HEK293 (cell line): ENCODE measurements around the gene APOL3.

Experiments used
- ATF2 ChIP-seq: fragments of 450-650 bp; formaldehyde crosslinking; IDR thresholded peaks from 2 replicates; pipeline ENCODE4 v1.5.1; 2016; ENCODE audit warnings: missing biosample characterization, missing genetic modification characterization, low read depth
- BCL11A ChIP-seq: fragments of 450-650 bp; formaldehyde crosslinking; IDR thresholded peaks from 2 replicates; pipeline ENCODE4 v1.5.1; 2016; ENCODE audit warnings: low read depth, missing biosample characterization, missing genetic modification characterization
- CTCF ChIP-seq: fragments of 450-650 bp; formaldehyde crosslinking; IDR thresholded peaks from 2 replicates; pipeline ENCODE4 v1.5.1; 2016; ENCODE audit warnings: missing biosample characterization, missing genetic modification characterization
- KLF9 ChIP-seq: fragments of 450-650 bp; formaldehyde crosslinking; IDR thresholded peaks from 2 replicates; pipeline ENCODE4 v1.5.1; 2016; ENCODE audit warnings: missing biosample characterization, missing genetic modification characterization, low read depth
- REST ChIP-seq: fragments of 450-650 bp; formaldehyde crosslinking; IDR thresholded peaks from 2 replicates; pipeline ENCODE4 v1.5.1; 2016; ENCODE audit warnings: missing biosample characterization, missing genetic modification characterization
- ZBTB7A ChIP-seq: fragments of 450-650 bp; formaldehyde crosslinking; IDR thresholded peaks from 2 replicates; pipeline ENCODE4 v1.5.1; 2016; ENCODE audit warnings: low read depth, missing biosample characterization, missing genetic modification characterization
- ZNF138 ChIP-seq: fragments of 450-650 bp; formaldehyde crosslinking; IDR thresholded peaks from 2 replicates; pipeline ENCODE4 v1.5.1; 2016; ENCODE audit warnings: missing biosample characterization, missing genetic modification characterization, borderline replicate concordance
- ZNF214 ChIP-seq: fragments of 450-650 bp; formaldehyde crosslinking; IDR thresholded peaks from 2 replicates; pipeline ENCODE4 v1.5.1; 2017; ENCODE audit warnings: missing biosample characterization, mild to moderate bottlenecking, missing genetic modification characterization, borderline replicate concordance
- ZNF292 ChIP-seq: fragments of 450-650 bp; formaldehyde crosslinking; IDR thresholded peaks from 2 replicates; pipeline ENCODE4 v1.5.1; 2016; ENCODE audit warnings: low read depth, missing biosample characterization, missing genetic modification characterization, borderline replicate concordance
- ZNF398 ChIP-seq: fragments of 450-650 bp; formaldehyde crosslinking; IDR thresholded peaks from 2 replicates; pipeline ENCODE4 v1.5.1; 2017; ENCODE audit warnings: missing biosample characterization, missing genetic modification characterization
- ZNF658 ChIP-seq: fragments of 450-650 bp; formaldehyde crosslinking; IDR thresholded peaks from 2 replicates; pipeline ENCODE4; 2016; ENCODE audit warnings: missing biosample characterization, missing genetic modification characterization
- ZNF747 ChIP-seq: fragments of 450-650 bp; formaldehyde crosslinking; IDR thresholded peaks from 2 replicates; pipeline ENCODE4 v1.5.1; 2016; ENCODE audit warnings: missing biosample characterization, missing genetic modification characterization

GRCh38 chr22:36204001-36204631 lies 43.6 kb upstream of the APOL3 start:
- TF ChIP-seq KLF9 (tag by site-specific recombination) (no peak), ZBTB7A (tag by site-specific recombination) (no peak), ZNF138 (no peak), CTCF (tag by site-specific recombination) (no peak), REST (tag by site-specific recombination) (no peak), ZNF214 (tag by site-specific recombination) (no peak), ZNF398 (tag by site-specific recombination) (no peak), ATF2 (no peak), BCL11A (tag by site-specific recombination) (no peak), ZNF747 (tag by site-specific recombination) (no peak), ZNF658 (tag by site-specific recombination) (no peak), ZNF292 (tag by site-specific recombination) (no peak)
